Tibial nerve (tissue), 4 donors: ENCODE data around the gene SLIT3. TPM values are rescaled to one million over a fixed set of nuclear protein-coding genes. Genes with fewer than 3 reads are reported as not detected.
"Not testable (repeated sequence)": the region's sequence is repeated elsewhere in the genome, so short reads cannot be mapped to it uniquely, and the experiment has no call there.

Experiments used
- DNase-seq, 2 donors: peaks; one replicate each; pipeline ENCODE4 v3.0.0-alpha.2; 2019; ENCODE audit warnings: low spot score in 2 of 2
- H3K27ac ChIP-seq, 4 donors: fragments of 200-600 bp; sonication (generic) in 3 of 4; one replicate each; pipeline ENCODE4 v1.5.1; 2017 to 2019; ENCODE audit warnings: mild to moderate bottlenecking in 1 of 4
- H3K27me3 ChIP-seq, 2 donors: fragments of 200-600 bp; sonication (generic) in 1 of 2; one replicate each; pipeline versions ENCODE4 v1.5.1 to v1.6.0; 2017 to 2019
- H3K36me3 ChIP-seq, 3 donors: fragments of 200-600 bp; sonication (generic); one replicate each; pipeline ENCODE4 v1.5.1; 2018 to 2019
- H3K4me1 ChIP-seq, 4 donors: fragments of 200-600 bp; sonication (generic) in 3 of 4; one replicate each; pipeline ENCODE4 v1.5.1; 2017 to 2019
- H3K4me3 ChIP-seq, 4 donors: fragments of 200-600 bp; sonication (generic) in 3 of 4; one replicate each; pipeline ENCODE4 v1.5.1; 2017 to 2019; ENCODE audit warnings: mild to moderate bottlenecking in 1 of 4, moderate library complexity in 1 of 4
- H3K9me3 ChIP-seq, 4 donors: fragments of 200-600 bp; sonication (generic) in 3 of 4; one replicate each; pipeline ENCODE4 v1.5.1; 2017 to 2019
- CTCF ChIP-seq, 5 experiments: fragments of 200-600 bp in 3 of 5; fragments of 450-650 bp in 2 of 5; sonication (generic) in 3 of 5; IDR thresholded peaks; one replicate each; pipeline ENCODE4 v1.5.1; 2016 to 2019; ENCODE audit warnings: antibody characterized with exemption in 5 of 5, mild to moderate bottlenecking in 3 of 5, moderate library complexity in 2 of 5
- EP300 ChIP-seq, 2 donors: sonication (generic); formaldehyde crosslinking; IDR thresholded peaks; one replicate each; pipeline ENCODE4 v1.6.1; 2017; ENCODE audit warnings: antibody characterized with exemption in 2 of 2, mild to moderate bottlenecking in 1 of 2
- POLR2A ChIP-seq, 2 donors: fragments of 450-650 bp; IDR thresholded peaks; one replicate each; pipeline ENCODE4 v1.6.1; 2017; ENCODE audit warnings: antibody characterized with exemption in 2 of 2, mild to moderate bottlenecking in 2 of 2, moderate library complexity in 2 of 2
- WGBS, 2 donors: methylation state at CpG; one replicate each; pipeline ENCODE4 v1.1.5; 2018; 5-methylcytosine and 5-hydroxymethylcytosine counted together
- total RNA-seq, 4 donors: library from RNA; depleted of rRNA; stranded (reverse); fragments of >200 nt; gene quantifications; one replicate each; pipeline ENCODE4 v1.1.0, GENCODE V29; 2016

Gene SLIT3
- total RNA-seq, 4 donors from 2014 or later, result 16.6 to 39.0 (median 20.2) TPM

DNA sequence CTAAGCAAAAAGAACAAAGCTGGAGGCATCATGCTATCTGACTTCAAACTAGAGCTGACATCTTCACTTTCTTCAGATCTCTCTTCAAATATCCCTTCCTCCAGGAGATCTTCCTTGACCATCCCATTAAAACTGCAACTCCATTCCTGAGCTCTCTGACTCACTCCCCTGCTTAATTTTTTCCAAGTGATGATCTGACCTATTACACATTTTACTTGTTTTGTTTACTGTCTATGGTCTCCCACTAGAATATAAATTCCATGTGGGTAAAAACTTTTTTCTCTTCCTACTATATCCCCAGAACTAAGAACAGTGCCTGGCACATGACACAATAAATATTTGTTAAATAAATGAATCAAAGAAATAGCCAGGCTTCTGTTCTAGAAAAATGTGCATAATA lies 87.5 kb downstream of the SLIT3 start:
- no peaks in the 10 kb centered on the region for H3K27me3 ChIP-seq
- H3K4me3 ChIP-seq, result no peak overlapping the region
- no peak for DNase-seq
- no peak overlapping the region for H3K27ac ChIP-seq
- H3K9me3 ChIP-seq, result no peaks in the 10 kb centered on the region
- no peaks in the 10 kb centered on the region for H3K36me3 ChIP-seq
- TF ChIP-seq EP300 (IDR thresholded peaks at IDR 0.05) (no peak), POLR2A (IDR thresholded peaks at IDR 0.05) (no peak), CTCF (IDR thresholded peaks at IDR 0.05) (no peak)
- no peaks in the 10 kb centered on the region for H3K4me1 ChIP-seq

DNA sequence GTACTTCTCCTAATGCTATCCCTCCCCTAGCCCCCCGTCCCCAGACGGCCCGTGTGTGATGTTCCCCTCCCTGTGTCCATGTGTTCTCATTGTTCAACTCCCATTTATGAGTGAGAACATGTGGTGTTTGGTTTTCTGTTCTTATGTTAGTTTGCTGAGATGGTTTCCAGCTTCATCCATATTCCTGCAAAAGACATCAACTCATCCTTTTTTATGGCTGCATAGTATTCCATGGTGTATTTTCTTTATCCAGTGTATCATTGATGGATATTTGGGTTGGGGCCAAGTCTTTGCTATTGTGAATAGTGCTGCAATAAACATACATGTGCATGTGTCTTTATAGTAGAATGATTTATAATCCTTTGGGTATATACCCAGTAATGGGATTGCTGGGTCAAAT lies 89.2 kb downstream of the SLIT3 start:
- DNase-seq, H3K27me3 ChIP-seq, H3K27ac ChIP-seq, H3K4me1 ChIP-seq, H3K9me3 ChIP-seq, H3K36me3 ChIP-seq, H3K4me3 ChIP-seq: not testable (repeated sequence)
- WGBS, 2 donors, result 95% methylated on average over 3 of the region's 3 CpGs

DNA sequence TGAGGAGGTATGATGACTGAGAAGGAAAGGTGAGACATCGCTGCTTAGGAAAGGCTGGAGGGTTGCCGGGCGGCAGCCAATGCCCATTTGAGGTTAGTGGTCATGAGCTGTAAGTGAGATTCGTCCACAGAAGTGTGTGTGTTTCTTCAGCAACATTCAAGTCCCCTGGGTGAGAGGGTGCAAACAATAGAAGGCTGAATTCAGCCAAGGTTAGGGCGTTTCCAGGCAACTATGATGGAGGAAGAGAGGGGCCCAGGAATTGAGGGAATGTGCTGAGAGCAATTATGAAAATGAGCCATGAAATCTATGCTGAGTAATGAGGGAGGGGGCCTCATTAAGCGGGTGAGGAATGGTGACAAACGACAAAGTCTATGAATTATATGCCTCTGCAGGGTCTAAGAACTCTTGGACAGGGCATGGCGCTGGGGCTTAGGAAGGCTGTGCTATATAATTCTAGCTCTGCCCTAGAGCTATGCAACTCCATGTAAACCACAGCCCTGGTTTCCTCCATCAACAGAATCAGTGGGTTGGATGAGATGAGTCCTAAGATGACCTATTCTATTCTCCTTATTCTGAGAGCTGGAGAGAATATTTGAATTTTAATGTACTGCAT lies 96.0 kb downstream of the SLIT3 start:
- TF ChIP-seq POLR2A (IDR thresholded peaks at IDR 0.05) (no peak), EP300 (IDR thresholded peaks at IDR 0.05) (no peak), CTCF (IDR thresholded peaks at IDR 0.05) (no peak)
- Histone ChIP-seq H3K4me3 (no peak overlapping the region), H3K36me3 (no peaks in the 10 kb centered on the region), H3K9me3 (peaks cover 0 to 12% (median 0%) of the 10 kb centered on the region in 4 donors), H3K4me1 (no peaks in the 10 kb centered on the region), H3K27me3 (no peaks in the 10 kb centered on the region), H3K27ac (no peak overlapping the region)
- DNase-seq, result no peak
- WGBS, 2 donors, result 60 to 65% methylated on average over 8 of the region's 8 CpGs

GRCh38 chr5:169202969-169203368 lies 98.0 kb downstream of the SLIT3 start:
- 79 to 86% methylated on average over 3 of the region's 3 CpGs for WGBS, 2 donors
- H3K27ac ChIP-seq, result no peak overlapping the region
- peaks cover 0 to 12% (median 0%) of the 10 kb centered on the region in 4 donors for H3K9me3 ChIP-seq
- no peaks in the 10 kb centered on the region for H3K27me3 ChIP-seq
- H3K4me3 ChIP-seq, result no peak overlapping the region
- DNase-seq, result no peak
- no peaks in the 10 kb centered on the region for H3K4me1 ChIP-seq
- H3K36me3 ChIP-seq, result no peaks in the 10 kb centered on the region
- TF ChIP-seq POLR2A (IDR thresholded peaks at IDR 0.05), result no peak
- TF ChIP-seq CTCF (IDR thresholded peaks at IDR 0.05), result no peak
- no peak for TF ChIP-seq EP300 (IDR thresholded peaks at IDR 0.05)

DNA sequence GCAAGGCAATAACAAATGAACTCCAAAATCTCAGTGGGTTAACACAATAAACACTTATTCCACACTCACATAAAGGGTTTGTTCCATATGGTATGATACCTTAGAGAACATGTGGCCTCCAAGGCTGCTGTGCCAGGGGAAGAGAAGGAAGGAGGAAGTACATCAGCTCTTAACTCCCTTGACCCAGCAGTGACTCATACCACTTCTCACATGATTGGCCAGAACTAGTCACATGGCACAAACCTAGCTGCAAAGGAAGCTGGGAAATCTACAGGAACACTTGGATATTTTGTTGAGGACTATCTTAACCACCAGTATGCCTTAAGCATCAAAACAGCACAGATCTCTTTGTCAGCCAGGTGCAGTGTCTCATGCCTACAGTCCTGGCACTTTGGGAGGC lies 99.3 kb downstream of the SLIT3 start:
- Histone ChIP-seq H3K4me3 (no peak overlapping the region), H3K27ac (no peak overlapping the region), H3K4me1 (peaks cover 0 to 3% (median 0%) of the 10 kb centered on the region in 4 donors), H3K27me3 (no peaks in the 10 kb centered on the region), H3K36me3 (no peaks in the 10 kb centered on the region), H3K9me3 (peaks cover 0 to 12% (median 0%) of the 10 kb centered on the region in 4 donors)
- no peak for DNase-seq
- TF ChIP-seq POLR2A (IDR thresholded peaks at IDR 0.05) (no peak), EP300 (IDR thresholded peaks at IDR 0.05) (no peak), CTCF (IDR thresholded peaks at IDR 0.05) (no peak)
